GM13977 (cell line): ENCODE data around the gene LHB.
"Not testable (repeated sequence)": the region's sequence is repeated elsewhere in the genome, so short reads cannot be mapped to it uniquely, and the experiment has no call there.

Source experiments
- DNase-seq: peaks from one replicate; pipeline ENCODE4 v3.0.0; 2012; ENCODE audit warnings: low spot score
- CTCF ChIP-seq: IDR thresholded peaks from 2 replicates; pipeline ENCODE4 v1.5.1; 2012; ENCODE audit warnings: mild to moderate bottlenecking, control low read depth; ENCODE audit not compliant: insufficient read depth; ENCODE audit errors: extremely low read depth, missing control alignments
- in situ Hi-C: fragments of 300-500 bp; cut with MboI; formaldehyde crosslinking; loops from one replicate; pipeline ENCODE4 v1.12.0; 2022; ENCODE audit warnings: low sequenced_read_pairs, low pct_unique_long_range_greater_than_20kb, mixed read lengths, inconsistent platforms; ENCODE audit not compliant: unreplicated experiment

Gene LHB

GRCh38 chr19:49042177-49042576 lies 25.3 kb upstream of the LHB start:
- TF ChIP-seq CTCF = no peak
- in situ Hi-C loops = no loop called here
- DNase-seq = no peak

GRCh38 chr19:49039736-49040135 lies 22.8 kb upstream of the LHB start:
- in situ Hi-C loops, DNase-seq: not testable (repeated sequence)

GRCh38 chr19:49038557-49039276 lies 21.8 kb upstream of the LHB start:
- in situ Hi-C loops, DNase-seq: not testable (repeated sequence)

- DNase-seq, in situ Hi-C loops: not testable (repeated sequence)
Observed at GRCh38 chr19:49038111-49038510, 21.2 kb upstream of the LHB start.

GRCh38 chr19:49036815-49037214 lies 19.9 kb upstream of the LHB start, which contains the start of gene CGB1:
Gene CGB1 (minus strand): TSS chr19:49036895. CDS start chr19:49036711, 184 bp downstream.
- in situ Hi-C loops, DNase-seq: not testable (repeated sequence)
- TF ChIP-seq CTCF = peak; percentile 40

GRCh38 chr19:49031642-49032301 lies 14.9 kb upstream of the LHB start, which contains the start of gene CGB2:
Gene CGB2 (plus strand): TSS chr19:49031890. CDS start chr19:49032096, 206 bp downstream.
- TF ChIP-seq CTCF = peak; percentile 44
- DNase-seq = peak; percentile 64
- in situ Hi-C loops = not testable (repeated sequence)

GRCh38 chr19:49030323-49030722 lies 13.4 kb upstream of the LHB start:
- in situ Hi-C loops, DNase-seq: not testable (repeated sequence)

- in situ Hi-C loops, DNase-seq: not testable (repeated sequence)
Observed at GRCh38 chr19:49029749-49030148, 12.9 kb upstream of the LHB start.

GRCh38 chr19:49028686-49029085 lies 11.8 kb upstream of the LHB start:
- DNase-seq, in situ Hi-C loops: not testable (repeated sequence)

GRCh38 chr19:49025599-49025998 lies 8.7 kb upstream of the LHB start:
- in situ Hi-C loops, DNase-seq: not testable (repeated sequence)

GRCh38 chr19:49025088-49025487 lies 8.2 kb upstream of the LHB start:
- in situ Hi-C loops, DNase-seq: not testable (repeated sequence)

- in situ Hi-C loops = not testable (repeated sequence)
Observed at GRCh38 chr19:49024233-49024632, 7.3 kb upstream of the LHB start, which contains the start of gene CGB3. Gene CGB3 (minus strand): TSS chr19:49024333. CDS start chr19:49023971, 362 bp downstream.

More at GRCh38 chr19:49024233-49024632, 7.3 kb upstream of the LHB start, which contains the start of gene CGB3:
- not testable (repeated sequence) for DNase-seq
